Stimulated activated CD4-positive, alpha-beta T cell treated with anti-CD3 and anti-CD28 coated beads, Interleukin-4, amount 100 ng/mL, for 48 hours (primary cell): ENCODE results near the gene ISY1.
"Not testable (repeated sequence)": the region's sequence is repeated elsewhere in the genome, so short reads cannot be mapped to it uniquely, and the experiment has no call there.

ENCODE experiments used
- DNase-seq, 2 donors: peaks; one replicate each; pipeline ENCODE4 v3.0.0-alpha.2; 2020; ENCODE audit warnings: low read depth in 2 of 2

ISY1 gene

GRCh38 chr3:129120254-129121004 lies 40.4 kb downstream of the ISY1 start:
- DNase-seq, result peak; percentile 85 to 91

- DNase-seq, result no peak
Measured at GRCh38 chr3:129119365-129120100, 41.3 kb downstream of the ISY1 start.

- no peak for DNase-seq
Measured at GRCh38 chr3:129118745-129119144, 42.1 kb downstream of the ISY1 start.

- no peak for DNase-seq
Measured at GRCh38 chr3:129117134-129117533, 43.7 kb downstream of the ISY1 start.

- no peak for DNase-seq
Measured at GRCh38 chr3:129116482-129116946, 44.3 kb downstream of the ISY1 start.

- no peak for DNase-seq
Measured at GRCh38 chr3:129114455-129114854, 46.4 kb downstream of the ISY1 start.

- DNase-seq, result no peak
Measured at GRCh38 chr3:129112308-129113052, 48.4 kb downstream of the ISY1 start.

- DNase-seq, result not testable (repeated sequence)
Measured at GRCh38 chr3:129111076-129111780, 49.6 kb downstream of the ISY1 start.

- DNase-seq, result no peak
Measured at GRCh38 chr3:129107793-129108192, 53.1 kb downstream of the ISY1 start.

GRCh38 chr3:129106866-129107565 lies 53.8 kb downstream of the ISY1 start:
- no peak for DNase-seq

GRCh38 chr3:129106320-129106719 lies 54.5 kb downstream of the ISY1 start:
- no peak for DNase-seq

- DNase-seq, result no peak
Measured at GRCh38 chr3:129105862-129106261, 55.0 kb downstream of the ISY1 start.

- no peak for DNase-seq
Measured at GRCh38 chr3:129104498-129105079, 56.3 kb downstream of the ISY1 start.

GRCh38 chr3:129104051-129104450 lies 56.8 kb downstream of the ISY1 start:
- no peak for DNase-seq

GRCh38 chr3:129103296-129103695 lies 57.6 kb downstream of the ISY1 start:
- DNase-seq, result no peak

- DNase-seq, result no peak
Measured at GRCh38 chr3:129101370-129102138, 59.3 kb downstream of the ISY1 start.

- no peak for DNase-seq
Measured at GRCh38 chr3:129100274-129100673, 60.6 kb downstream of the ISY1 start.

- DNase-seq, result no peak
Measured at GRCh38 chr3:129095285-129095684, 65.6 kb downstream of the ISY1 start.

GRCh38 chr3:129088312-129088711 lies 72.6 kb downstream of the ISY1 start:
- not testable (repeated sequence) for DNase-seq

- DNase-seq, result not testable (repeated sequence)
Measured at GRCh38 chr3:129087904-129088303, 73.0 kb downstream of the ISY1 start.
